NCI-H748 treated with DMSO at 0.1 percent for 48 hours (cell line): ENCODE results near the gene CTDSPL.

Source experiments
- DNase-seq: peaks from one replicate; lab custom pipeline; 2025; lab: John Stamatoyannopoulos, UW

Gene CTDSPL

GRCh38 chr3:37943631-37944314, 82.1 kb downstream of the CTDSPL start:
- no peak for DNase-seq

GRCh38 chr3:37944391-37944842, 82.7 kb downstream of the CTDSPL start:
- DNase-seq: no peak

- DNase-seq: no peak
Measured at GRCh38 chr3:37945156-37945806, 83.6 kb downstream of the CTDSPL start.

GRCh38 chr3:37945807-37946530, 84.3 kb downstream of the CTDSPL start:
- DNase-seq: no peak

GRCh38 chr3:37946531-37946889, 84.8 kb downstream of the CTDSPL start:
- DNase-seq: no peak

GRCh38 chr3:37949866-37950265, 88.2 kb downstream of the CTDSPL start:
- no peak for DNase-seq

- DNase-seq: no peak
Measured at GRCh38 chr3:37952564-37952963, 90.9 kb downstream of the CTDSPL start.

- no peak for DNase-seq
Measured at GRCh38 chr3:37953226-37953625, 91.5 kb downstream of the CTDSPL start.

- no peak for DNase-seq
Measured at GRCh38 chr3:37953707-37954394, 92.2 kb downstream of the CTDSPL start.

GRCh38 chr3:37954881-37955280, 93.2 kb downstream of the CTDSPL start:
- DNase-seq: no peak

GRCh38 chr3:37955918-37956707, 94.4 kb downstream of the CTDSPL start:
- DNase-seq: no peak

- DNase-seq: no peak
Measured at GRCh38 chr3:37956723-37957538, 95.3 kb downstream of the CTDSPL start.

GRCh38 chr3:37957539-37957936, 95.9 kb downstream of the CTDSPL start:
- DNase-seq: no peak

GRCh38 chr3:37961622-37962431, 100.1 kb downstream of the CTDSPL start:
- DNase-seq: no peak

- DNase-seq: no peak
Measured at GRCh38 chr3:37963016-37963415, 101.3 kb downstream of the CTDSPL start.

GRCh38 chr3:37963635-37964034, 102.0 kb downstream of the CTDSPL start:
- DNase-seq: no peak

- DNase-seq: no peak
Measured at GRCh38 chr3:37964146-37964545, 102.5 kb downstream of the CTDSPL start.

GRCh38 chr3:37964716-37965115, 103.0 kb downstream of the CTDSPL start:
- DNase-seq: no peak

- DNase-seq: peak; percentile 3
Measured at GRCh38 chr3:37967260-37967881, 105.7 kb downstream of the CTDSPL start.

GRCh38 chr3:37968199-37968598, 106.5 kb downstream of the CTDSPL start:
- no peak for DNase-seq
